Stimulated activated CD4-positive, alpha-beta T cell treated with anti-CD3 and anti-CD28 coated beads, Interleukin-4, amount 100 ng/mL, for 1 hour (primary cell): Measurements from ENCODE around the gene KIF20B.
A peak's percentile ranks its signal among the peaks of the same experiment; 100 is the strongest.
"Not testable (repeated sequence)": the region's sequence is repeated elsewhere in the genome, so short reads cannot be mapped to it uniquely, and the experiment has no call there.

Source experiments
- DNase-seq: peaks from one replicate; pipeline ENCODE4 v3.0.0-alpha.2; 2020

The KIF20B gene

GRCh38 chr10:89789188-89789877 is 87.9 kb downstream of the KIF20B start:
- DNase-seq, result no peak

- DNase-seq, result no peak
Measured at GRCh38 chr10:89792187-89792586, 90.8 kb downstream of the KIF20B start.

DNA sequence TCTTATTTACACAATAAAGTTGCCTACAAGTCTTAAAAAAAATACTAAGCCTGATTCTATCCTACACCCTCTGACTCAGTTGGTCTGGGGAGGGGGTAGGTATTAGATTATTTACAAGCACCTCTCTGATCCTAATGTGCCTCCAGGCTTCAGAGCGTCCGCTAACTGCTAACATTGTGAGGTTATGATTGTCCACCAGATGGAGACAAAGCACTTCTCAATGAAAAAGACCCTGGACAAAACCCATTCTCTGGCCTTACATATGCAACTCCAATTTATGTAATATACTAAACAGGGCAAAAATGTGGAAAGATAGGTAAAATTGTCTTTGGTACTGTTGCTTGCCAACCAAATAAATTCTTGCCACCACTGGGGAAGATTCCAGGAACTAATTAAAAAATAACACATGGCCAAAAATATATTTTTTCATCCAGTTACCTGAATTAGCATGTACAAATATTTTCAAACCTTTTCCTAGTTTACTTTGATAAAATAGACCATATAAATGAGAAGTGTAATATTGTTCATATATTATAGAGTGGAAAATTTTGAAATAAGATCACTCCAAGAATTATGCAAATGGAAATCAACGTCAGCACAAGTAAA is 92.4 kb downstream of the KIF20B start:
- DNase-seq, result no peak

- DNase-seq, result no peak
Measured at GRCh38 chr10:89795840-89796239, 94.5 kb downstream of the KIF20B start.

DNA sequence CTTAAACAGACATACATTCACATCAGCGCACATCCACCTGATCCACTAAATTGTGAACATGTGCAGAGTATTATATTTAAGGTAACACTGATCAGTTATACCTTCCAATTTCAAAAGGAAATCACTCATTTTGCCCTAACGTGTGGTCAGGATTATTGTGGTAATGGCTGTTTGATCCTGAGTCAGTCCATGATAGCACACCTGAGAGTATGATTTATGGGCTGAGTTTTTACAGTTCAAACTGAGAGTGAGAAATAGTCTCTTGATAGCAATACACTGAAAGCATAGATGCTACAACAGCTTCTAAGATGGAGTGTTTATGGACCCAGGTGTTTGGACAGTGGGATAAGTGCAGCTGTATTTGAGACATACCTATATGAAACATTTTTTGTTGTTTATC is 96.7 kb downstream of the KIF20B start:
- no peak for DNase-seq

DNA sequence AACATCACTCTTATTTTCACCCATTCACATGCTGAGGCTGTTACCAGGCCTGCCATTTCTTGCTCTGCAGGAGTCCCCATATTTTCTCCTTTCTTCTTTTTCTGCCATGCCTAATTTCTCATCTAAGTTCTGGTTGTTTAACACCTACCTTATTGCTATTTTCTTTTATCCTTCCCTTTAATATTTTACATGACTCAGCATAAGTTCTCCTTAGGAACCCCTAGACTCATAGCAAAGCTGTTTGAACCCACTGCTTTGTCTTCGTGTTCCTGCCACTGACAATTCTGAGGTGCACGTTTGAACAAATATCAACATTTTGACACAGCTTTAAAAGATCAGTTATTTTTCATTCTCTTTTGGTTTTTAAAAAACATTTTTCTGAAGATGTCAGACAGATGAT is 98.2 kb downstream of the KIF20B start:
- no peak for DNase-seq

DNA sequence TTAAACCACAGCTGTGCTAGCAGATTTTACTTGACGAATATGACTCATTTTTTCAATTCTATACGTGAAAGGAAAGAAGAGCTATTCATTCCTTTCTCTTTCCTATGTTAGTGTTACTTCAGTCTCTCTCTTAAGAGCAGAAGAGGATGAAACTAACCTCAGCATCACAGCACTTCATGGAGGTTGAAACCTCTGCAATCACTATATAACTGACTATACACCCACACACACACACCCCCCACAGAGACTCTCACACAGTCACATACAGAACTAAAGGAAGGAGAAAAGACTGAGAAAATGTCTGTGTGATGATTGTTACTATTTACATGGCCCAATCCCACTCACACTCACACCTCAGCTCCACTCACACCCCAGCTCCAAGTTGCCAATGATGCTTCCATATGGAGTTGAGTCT is 104.2 kb downstream of the KIF20B start:
- DNase-seq, result peak; percentile 47

DNA sequence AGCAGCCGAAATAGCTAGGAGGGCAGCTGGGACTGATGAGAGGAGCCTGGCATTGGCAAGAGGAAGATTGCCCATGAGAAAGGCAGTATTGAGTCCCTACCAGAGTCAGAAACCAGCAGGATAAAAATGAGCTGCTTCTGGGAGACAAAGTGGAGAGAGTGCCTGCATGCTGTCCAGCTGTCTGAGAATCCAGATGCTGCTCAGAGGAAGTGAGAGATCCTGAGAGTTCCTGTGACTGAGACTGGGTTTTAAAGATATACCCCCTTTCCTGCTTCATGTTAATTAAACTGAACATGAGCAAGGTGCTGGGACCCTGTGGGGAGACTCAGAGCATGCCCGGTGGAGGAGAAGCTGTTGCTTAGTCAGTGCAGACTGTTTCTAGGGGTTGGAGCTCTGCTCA is 107.5 kb downstream of the KIF20B start:
- no peak for DNase-seq

DNA sequence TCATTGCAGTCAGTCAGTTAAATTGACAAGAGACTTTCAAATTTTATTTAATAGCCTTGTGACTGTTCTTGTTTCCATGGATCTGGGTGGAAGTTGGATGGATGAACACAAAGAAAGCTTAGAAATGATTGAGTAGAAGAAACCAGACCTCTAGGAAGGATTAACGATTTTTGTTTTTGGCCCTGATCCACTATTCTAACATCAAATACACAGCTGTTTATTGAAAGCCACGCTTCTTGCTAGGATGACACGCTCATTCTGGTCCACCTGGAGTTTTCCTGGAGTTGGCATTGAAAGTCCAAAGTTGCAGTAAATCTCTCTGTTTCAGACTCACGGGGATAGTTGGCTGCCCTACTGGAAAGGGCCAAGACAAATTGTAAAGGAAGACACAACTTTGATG is 108.4 kb downstream of the KIF20B start:
- DNase-seq, result no peak

DNA sequence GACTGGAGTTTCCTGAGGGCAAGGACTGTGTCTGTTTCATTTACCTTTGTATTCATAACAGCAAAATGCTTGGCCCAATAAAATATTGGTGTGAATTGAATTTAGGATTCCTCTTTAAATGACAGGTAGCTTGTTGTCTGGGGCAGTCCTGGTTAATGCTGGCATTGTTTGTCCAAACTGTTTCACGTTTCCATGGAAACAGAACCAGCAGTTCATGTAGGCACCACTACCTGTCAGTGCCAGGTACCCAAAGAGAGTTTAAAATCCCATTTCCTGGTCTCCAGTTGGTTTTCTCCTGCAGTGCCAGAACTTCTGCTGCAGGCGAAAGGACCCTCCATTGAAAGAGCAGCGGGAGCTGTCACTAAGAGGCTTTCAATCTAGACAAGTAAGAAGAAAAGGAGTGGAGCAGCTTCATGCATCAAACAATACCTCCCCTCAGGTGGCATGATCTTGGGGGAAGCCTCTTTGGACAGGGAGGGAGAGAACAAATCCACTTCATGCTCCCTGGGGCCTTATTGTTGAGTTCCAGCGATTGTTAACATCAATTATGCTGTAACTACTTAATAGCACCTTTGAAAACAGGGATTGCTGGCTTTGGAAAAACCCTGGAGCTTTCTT is 109.6 kb downstream of the KIF20B start:
- no peak for DNase-seq

GRCh38 chr10:89813546-89813945 is 112.2 kb downstream of the KIF20B start:
- DNase-seq, result no peak

GRCh38 chr10:89814278-89814677 is 112.9 kb downstream of the KIF20B start:
- DNase-seq, result no peak

- no peak for DNase-seq
Measured at GRCh38 chr10:89815049-89815853, 113.9 kb downstream of the KIF20B start.

- DNase-seq, result not testable (repeated sequence)
Measured at GRCh38 chr10:89819008-89819407, 117.6 kb downstream of the KIF20B start.
